Parathyroid adenoma (tissue), 2 donors: ENCODE data around the gene UBE2D1.

ENCODE experiments used
- H2AFZ ChIP-seq: fragments of 300-600 bp; sonication (generic); one replicate; pipeline ENCODE4 v1.7.0; 2017; ENCODE audit warnings: antibody characterized with exemption, mild to moderate bottlenecking
- H3K27ac ChIP-seq: fragments of 300-600 bp; sonication (generic); one replicate; pipeline ENCODE4 v1.7.0; 2017
- H3K27me3 ChIP-seq: fragments of 300-600 bp; sonication (generic); one replicate; pipeline ENCODE4 v1.7.0; 2017; ENCODE audit warnings: low read length; ENCODE audit not compliant: control insufficient read depth, insufficient read depth
- H3K36me3 ChIP-seq: fragments of 300-600 bp; sonication (generic); one replicate; pipeline ENCODE4 v1.7.0; 2017; ENCODE audit warnings: low read length; ENCODE audit not compliant: control insufficient read depth, insufficient read depth
- H3K4me1 ChIP-seq: fragments of 300-600 bp; sonication (generic); one replicate; pipeline ENCODE4 v1.7.0; 2017; ENCODE audit warnings: control low read depth
- H3K4me2 ChIP-seq: fragments of 300-600 bp; sonication (generic); one replicate; pipeline ENCODE4 v1.7.0; 2017; ENCODE audit warnings: low read length
- H3K4me3 ChIP-seq: fragments of 300-600 bp; sonication (generic); one replicate; pipeline ENCODE4 v1.7.0; 2017; ENCODE audit warnings: low read depth, low read length
- H3K79me2 ChIP-seq: fragments of 300-600 bp; sonication (generic); one replicate; pipeline ENCODE4 v1.7.0; 2017; ENCODE audit warnings: control low read depth
- H3K9ac ChIP-seq: fragments of 300-600 bp; sonication (generic); one replicate; pipeline ENCODE4 v1.7.0; 2017; ENCODE audit warnings: mild to moderate bottlenecking
- H3K9me3 ChIP-seq: fragments of 300-600 bp; sonication (generic); one replicate; pipeline ENCODE4 v1.7.0; 2017; ENCODE audit warnings: low read length; ENCODE audit not compliant: control insufficient read depth
- CTCF ChIP-seq: fragments of 300-600 bp; sonication (generic); IDR thresholded peaks from one replicate; pipeline ENCODE4 v1.7.0; 2017; ENCODE audit warnings: antibody characterized with exemption, mild to moderate bottlenecking
- donor health status: primary hyperparathyroidism.

Gene UBE2D1

GRCh38 chr10:58322072-58322834 is 12.6 kb upstream of the UBE2D1 start:
- no peak overlapping the region for H3K4me3 ChIP-seq
- no peak for TF ChIP-seq CTCF
- H3K27ac ChIP-seq: no peak overlapping the region

GRCh38 chr10:58322835-58323209 is 12.0 kb upstream of the UBE2D1 start:
- Histone ChIP-seq H3K27ac (no peak overlapping the region), H3K4me1 (no peaks in the 10 kb centered on the region), H3K9ac (no peak overlapping the region), H2AFZ (no peak overlapping the region), H3K4me3 (no peak overlapping the region), H3K4me2 (no peak overlapping the region), H3K36me3 (no peaks in the 10 kb centered on the region), H3K27me3 (no peaks in the 10 kb centered on the region), H3K9me3 (no peaks in the 10 kb centered on the region), H3K79me2 (no peaks in the 10 kb centered on the region)
- no peak for TF ChIP-seq CTCF

More at GRCh38 chr10:58322072-58322834, 12.6 kb upstream of the UBE2D1 start:
- no peaks in the 10 kb centered on the region for H3K4me1 ChIP-seq
- H3K27me3 ChIP-seq: no peaks in the 10 kb centered on the region
- H3K4me2 ChIP-seq: no peak overlapping the region
- no peaks in the 10 kb centered on the region for H3K9me3 ChIP-seq
- H3K36me3 ChIP-seq: no peaks in the 10 kb centered on the region
- no peak overlapping the region for H3K9ac ChIP-seq
- peak overlapping the region; percentile 6 for H2AFZ ChIP-seq
- no peaks in the 10 kb centered on the region for H3K79me2 ChIP-seq

DNA sequence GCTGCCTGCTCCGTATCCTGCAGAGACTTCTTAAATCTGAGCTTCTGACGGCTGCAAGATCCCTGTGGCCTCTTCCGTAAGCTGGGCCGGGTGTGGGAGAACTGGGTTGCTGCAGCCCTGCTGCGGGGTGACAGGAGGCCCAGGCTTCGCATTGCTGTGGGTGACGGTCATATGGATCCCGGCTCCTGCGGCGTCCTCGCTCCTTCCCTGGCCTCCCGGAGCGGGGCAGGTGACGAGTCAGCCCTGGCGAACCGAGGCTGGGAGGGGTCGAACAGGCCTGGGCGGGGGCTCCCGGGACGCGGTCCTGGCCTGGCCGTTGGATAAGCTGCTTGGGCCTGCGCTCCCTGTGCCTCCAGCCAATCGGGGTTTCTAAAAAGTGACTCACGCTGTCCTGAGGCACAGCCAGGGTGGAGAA is 7.8 kb upstream of the UBE2D1 start:
- H3K4me1 ChIP-seq: no peaks in the 10 kb centered on the region
- no peaks in the 10 kb centered on the region for H3K36me3 ChIP-seq
- H2AFZ ChIP-seq: peak overlapping the region; percentile 63
- no peaks in the 10 kb centered on the region for H3K27me3 ChIP-seq
- H3K4me2 ChIP-seq: no peak overlapping the region
- TF ChIP-seq CTCF: no peak
- no peak overlapping the region for H3K4me3 ChIP-seq
- no peaks in the 10 kb centered on the region for H3K79me2 ChIP-seq
- no peak overlapping the region for H3K9ac ChIP-seq
- no peaks in the 10 kb centered on the region for H3K9me3 ChIP-seq
- H3K27ac ChIP-seq: no peak overlapping the region

DNA sequence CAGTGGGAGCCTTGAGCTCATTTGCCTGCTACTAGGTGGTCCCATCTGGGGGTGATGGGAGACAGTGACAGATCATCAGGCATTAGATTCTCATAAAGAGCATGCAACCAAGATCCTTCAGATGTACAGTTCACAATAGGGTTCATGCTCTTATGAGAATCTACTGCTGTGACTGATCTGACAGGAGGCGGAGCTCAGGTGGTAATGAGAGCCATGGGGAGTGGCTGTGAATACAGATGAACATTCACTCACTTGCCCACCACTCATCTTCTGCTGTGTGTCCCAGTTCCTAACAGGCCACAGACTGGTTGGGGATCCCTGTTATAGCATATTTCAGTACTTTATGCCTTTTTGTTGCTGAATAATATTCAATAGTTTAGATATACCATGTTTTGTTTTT is 6.6 kb upstream of the UBE2D1 start:
- no peaks in the 10 kb centered on the region for H3K27me3 ChIP-seq
- H2AFZ ChIP-seq: no peak overlapping the region
- TF ChIP-seq CTCF: no peak
- no peaks in the 10 kb centered on the region for H3K9me3 ChIP-seq
- no peak overlapping the region for H3K9ac ChIP-seq
- no peaks in the 10 kb centered on the region for H3K36me3 ChIP-seq
- no peaks in the 10 kb centered on the region for H3K4me1 ChIP-seq
- no peak overlapping the region for H3K27ac ChIP-seq
- no peak overlapping the region for H3K4me3 ChIP-seq
- H3K79me2 ChIP-seq: no peaks in the 10 kb centered on the region
- no peak overlapping the region for H3K4me2 ChIP-seq

- Histone ChIP-seq H3K36me3 (no peaks in the 10 kb centered on the region), H3K79me2 (no peaks in the 10 kb centered on the region), H2AFZ (no peak overlapping the region), H3K4me1 (no peaks in the 10 kb centered on the region), H3K9me3 (no peaks in the 10 kb centered on the region), H3K4me3 (no peak overlapping the region), H3K27ac (no peak overlapping the region), H3K27me3 (no peaks in the 10 kb centered on the region), H3K9ac (no peak overlapping the region), H3K4me2 (no peak overlapping the region)
- no peak for TF ChIP-seq CTCF
Measured at GRCh38 chr10:58330431-58330830, 4.4 kb upstream of the UBE2D1 start.
